Mucosa of stomach (tissue), 1 donor: Measurements from ENCODE around the gene PKD2.
"Not testable (repeated sequence)": the region's sequence is repeated elsewhere in the genome, so short reads cannot be mapped to it uniquely, and the experiment has no call there.

Experiments used
- H3K27me3 ChIP-seq: one replicate; pipeline ENCODE4 v1.7.0; 2013; ENCODE audit warnings: mild to moderate bottlenecking, low read length; ENCODE audit not compliant: control insufficient read depth, insufficient read depth
- H3K36me3 ChIP-seq: one replicate; pipeline ENCODE4 v1.7.0; 2013; ENCODE audit warnings: low read length; ENCODE audit not compliant: control insufficient read depth, insufficient read depth
- H3K4me1 ChIP-seq: one replicate; pipeline ENCODE4 v1.7.0; 2013; ENCODE audit warnings: mild to moderate bottlenecking, low read length; ENCODE audit not compliant: control insufficient read depth, insufficient read depth
- H3K4me3 ChIP-seq: one replicate; pipeline ENCODE4 v1.7.0; 2013; ENCODE audit warnings: low read length
- H3K9ac ChIP-seq: one replicate; pipeline ENCODE4 v1.7.0; 2013; ENCODE audit warnings: mild to moderate bottlenecking, low read length, moderate library complexity
- H3K9me3 ChIP-seq: one replicate; pipeline ENCODE4 v1.7.0; 2013; ENCODE audit warnings: mild to moderate bottlenecking, low read length, moderate library complexity; ENCODE audit not compliant: control insufficient read depth
- donor health status: Pancreatic carcinoma.

Gene PKD2

GRCh38 chr4:88110826-88111225, 103.4 kb downstream of the PKD2 start:
- Histone ChIP-seq H3K27me3 (no peaks in the 10 kb centered on the region), H3K9me3 (no peaks in the 10 kb centered on the region), H3K9ac (no peak overlapping the region), H3K4me3 (no peak overlapping the region), H3K4me1 (peaks cover 19% of the 10 kb centered on the region), H3K36me3 (no peaks in the 10 kb centered on the region)

GRCh38 chr4:88112856-88113255, 105.4 kb downstream of the PKD2 start:
- Histone ChIP-seq H3K4me1 (peaks cover 16% of the 10 kb centered on the region), H3K9me3 (no peaks in the 10 kb centered on the region), H3K9ac (no peak overlapping the region), H3K36me3 (no peaks in the 10 kb centered on the region), H3K4me3 (no peak overlapping the region), H3K27me3 (no peaks in the 10 kb centered on the region)

GRCh38 chr4:88115587-88115986, 108.2 kb downstream of the PKD2 start:
- no peaks in the 10 kb centered on the region for H3K27me3 ChIP-seq
- no peak overlapping the region for H3K9ac ChIP-seq
- no peaks in the 10 kb centered on the region for H3K36me3 ChIP-seq
- H3K9me3 ChIP-seq, result peaks cover 5% of the 10 kb centered on the region
- no peak overlapping the region for H3K4me3 ChIP-seq
- peaks cover 1% of the 10 kb centered on the region for H3K4me1 ChIP-seq

- H3K9me3 ChIP-seq, result peaks cover 5% of the 10 kb centered on the region
- no peaks in the 10 kb centered on the region for H3K36me3 ChIP-seq
- H3K4me1 ChIP-seq, result no peaks in the 10 kb centered on the region
- H3K4me3 ChIP-seq, result no peak overlapping the region
- H3K9ac ChIP-seq, result no peak overlapping the region
- no peaks in the 10 kb centered on the region for H3K27me3 ChIP-seq
Measured at GRCh38 chr4:88119943-88120342, 112.5 kb downstream of the PKD2 start.

- H3K9me3 ChIP-seq, H3K4me3 ChIP-seq, H3K4me1 ChIP-seq, H3K27me3 ChIP-seq, H3K36me3 ChIP-seq, H3K9ac ChIP-seq: not testable (repeated sequence)
Measured at GRCh38 chr4:88122260-88122659, 114.8 kb downstream of the PKD2 start.
